NT2/D1 (cell line): ENCODE measurements around the gene FAM81A.

Experiments
- SUZ12 ChIP-seq: IDR thresholded peaks from 2 replicates; pipeline ENCODE4 v1.6.1; 2011; ENCODE audit not compliant: insufficient read length, insufficient read depth; ENCODE audit errors: extremely low read depth
- YY1 ChIP-seq: IDR thresholded peaks from 2 replicates; pipeline ENCODE4 v1.6.1; 2011; ENCODE audit not compliant: insufficient read length, insufficient read depth
- ZNF274 ChIP-seq: IDR thresholded peaks from 2 replicates; pipeline ENCODE4 v1.6.1; 2011; ENCODE audit warnings: mild to moderate bottlenecking, low read depth, low read length

DNA sequence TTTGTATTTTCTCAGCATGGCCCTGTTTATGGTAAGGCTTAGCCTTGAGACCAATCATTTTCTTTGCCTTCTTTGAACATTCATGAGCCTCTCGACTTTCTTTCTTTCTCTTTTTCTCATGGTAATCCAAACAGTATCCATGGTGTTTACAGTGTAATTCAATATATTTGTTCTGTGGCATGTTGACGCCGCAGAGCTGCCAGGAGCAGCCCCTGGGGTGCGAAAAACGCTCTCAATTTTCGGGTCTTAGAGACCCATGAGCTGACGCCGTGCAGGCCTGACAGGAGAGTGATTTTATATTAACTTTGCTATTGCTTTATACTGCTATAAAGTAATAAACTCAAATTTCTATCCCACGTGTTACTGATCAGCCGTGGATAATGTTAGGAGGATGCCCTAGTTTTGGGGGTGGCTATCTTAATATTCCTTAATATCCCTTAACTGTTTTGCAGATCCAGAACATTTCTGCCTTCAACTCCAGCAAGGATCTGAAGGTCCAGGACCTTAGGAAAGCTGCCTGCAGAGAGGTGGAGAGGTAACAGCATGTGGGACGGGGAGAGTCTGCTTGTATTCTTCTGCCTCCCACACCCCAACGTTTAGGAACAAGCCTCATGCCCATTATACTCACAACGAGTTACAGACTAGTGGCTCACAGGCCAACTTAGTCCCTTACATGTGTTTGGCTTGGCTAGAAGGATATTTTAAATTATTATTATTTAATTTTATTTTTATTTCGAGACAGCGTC is 36.0 kb upstream of the FAM81A start:
- TF ChIP-seq YY1 (no peak), SUZ12 (no peak), ZNF274 (no peak)
